HUES6 (cell line): ENCODE data around the gene SPATA13.

ENCODE experiments used
- H3K27ac ChIP-seq: 2 replicates; pipeline ENCODE4 v1.7.0; 2013; ENCODE audit warnings: low read depth, mild to moderate bottlenecking, low read length, inconsistent platforms
- H3K27me3 ChIP-seq: 2 replicates; pipeline ENCODE4 v1.6.1; 2013; ENCODE audit warnings: low read length; ENCODE audit not compliant: control insufficient read depth, insufficient read depth
- H3K36me3 ChIP-seq: 2 replicates; pipeline ENCODE4 v1.6.1; 2013; ENCODE audit warnings: low read length; ENCODE audit not compliant: control insufficient read depth, insufficient read depth
- H3K4me1 ChIP-seq: 2 replicates; pipeline ENCODE4 v1.6.1; 2013; ENCODE audit warnings: low read length; ENCODE audit not compliant: control insufficient read depth, insufficient read depth
- H3K4me3 ChIP-seq: 2 replicates; pipeline ENCODE4 v1.5.1; 2013; ENCODE audit warnings: low read depth, low read length
- H3K9ac ChIP-seq: one replicate; pipeline ENCODE4 v1.6.1; 2013; ENCODE audit warnings: mild to moderate bottlenecking, low read length
- H3K9me3 ChIP-seq: 2 replicates; pipeline ENCODE4 v1.6.1; 2013; ENCODE audit warnings: low read depth, low read length; ENCODE audit not compliant: control insufficient read depth, insufficient read depth

Gene SPATA13

GRCh38 chr13:24152292-24153214, 8.0 kb upstream of the SPATA13 start:
- Histone ChIP-seq H3K9me3 (no peaks in the 10 kb centered on the region), H3K9ac (no peak overlapping the region), H3K27ac (no peak overlapping the region), H3K27me3 (no peaks in the 10 kb centered on the region), H3K36me3 (no peaks in the 10 kb centered on the region), H3K4me3 (no peak overlapping the region), H3K4me1 (peaks cover 39% of the 10 kb centered on the region)

DNA sequence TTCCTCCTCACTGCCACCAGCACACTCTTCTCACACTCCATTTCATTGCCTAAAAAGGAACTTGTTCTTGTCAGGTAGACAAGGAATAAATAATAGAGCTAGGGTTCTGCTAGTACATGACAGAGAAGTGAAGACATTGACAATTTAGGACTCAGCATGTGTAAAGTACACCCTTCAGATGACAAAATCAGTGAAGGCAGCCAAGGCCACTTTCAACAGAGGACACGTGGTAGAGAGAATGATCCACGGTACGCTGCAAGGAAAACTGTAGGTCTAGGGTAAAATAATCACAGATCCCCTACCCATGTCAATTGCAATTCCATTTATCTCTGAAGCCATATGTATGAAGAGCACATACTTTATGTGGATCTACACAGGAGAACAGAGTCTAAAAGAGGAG, 7.2 kb upstream of the SPATA13 start:
- Histone ChIP-seq H3K9me3 (no peaks in the 10 kb centered on the region), H3K36me3 (no peaks in the 10 kb centered on the region), H3K9ac (no peak overlapping the region), H3K4me3 (no peak overlapping the region), H3K27me3 (no peaks in the 10 kb centered on the region), H3K4me1 (peaks cover 39% of the 10 kb centered on the region), H3K27ac (no peak overlapping the region)

DNA sequence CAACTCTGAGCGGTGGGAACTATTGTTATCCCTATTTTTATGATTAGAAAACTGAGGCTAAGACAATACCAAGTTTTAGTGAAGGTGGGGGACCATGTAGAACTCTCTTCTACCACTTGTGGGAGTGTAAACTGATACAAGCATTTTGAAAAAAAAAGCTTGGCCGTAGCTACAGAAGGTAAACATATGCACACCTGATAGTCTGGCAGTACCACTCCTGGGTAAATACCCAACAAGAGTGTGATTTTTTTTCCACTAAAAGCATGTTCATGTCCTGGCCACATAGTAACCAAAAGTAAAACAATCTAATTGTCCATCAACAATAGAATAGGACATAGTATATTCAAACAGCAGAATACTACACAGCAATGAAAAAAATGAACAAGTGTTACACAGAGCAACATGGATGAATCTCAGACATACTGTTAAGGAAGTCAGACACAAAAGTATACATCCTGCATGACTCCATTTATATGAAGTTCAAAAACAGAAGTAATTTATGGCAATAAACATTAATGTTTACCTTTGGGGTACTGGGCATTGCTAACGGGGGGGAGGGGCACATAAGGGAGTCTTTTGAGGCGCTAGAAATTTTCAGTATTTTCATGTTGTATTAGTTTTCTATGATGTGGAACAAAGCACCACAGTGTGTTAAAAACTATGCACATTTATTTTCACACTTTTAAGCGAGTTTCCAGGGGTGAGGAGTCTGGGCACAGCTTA, 6.4 kb upstream of the SPATA13 start:
- no peak overlapping the region for H3K27ac ChIP-seq
- no peaks in the 10 kb centered on the region for H3K27me3 ChIP-seq
- H3K4me3 ChIP-seq, result no peak overlapping the region
- H3K9me3 ChIP-seq, result no peaks in the 10 kb centered on the region
- H3K9ac ChIP-seq, result no peak overlapping the region
- H3K4me1 ChIP-seq, result peaks cover 36% of the 10 kb centered on the region
- H3K36me3 ChIP-seq, result no peaks in the 10 kb centered on the region

- H3K27ac ChIP-seq, result no peak overlapping the region
- H3K9me3 ChIP-seq, result no peaks in the 10 kb centered on the region
- no peak overlapping the region for H3K4me3 ChIP-seq
- peaks cover 35% of the 10 kb centered on the region for H3K4me1 ChIP-seq
- H3K36me3 ChIP-seq, result peaks cover 2% of the 10 kb centered on the region
- H3K27me3 ChIP-seq, result peaks cover 11% of the 10 kb centered on the region; the same call in 1 of the 2 replicates
- no peak overlapping the region for H3K9ac ChIP-seq
Observed at GRCh38 chr13:24159357-24159756, 1.2 kb upstream of the SPATA13 start.

- H3K36me3 ChIP-seq, result peaks cover 18% of the 10 kb centered on the region
- peaks cover 11% of the 10 kb centered on the region; the same call in 1 of the 2 replicates for H3K27me3 ChIP-seq
- peak overlapping the region; percentile 92 for H3K9ac ChIP-seq
- H3K4me3 ChIP-seq, result peak overlapping the region; percentile 87
- H3K9me3 ChIP-seq, result no peaks in the 10 kb centered on the region
- H3K27ac ChIP-seq, result peak overlapping the region; percentile 61; the same call in 1 of the 2 replicates
- peaks cover 39% of the 10 kb centered on the region for H3K4me1 ChIP-seq
Observed at GRCh38 chr13:24161010-24161775, 673 bp downstream of the SPATA13 start.

- H3K27me3 ChIP-seq, result peaks cover 11% of the 10 kb centered on the region; the same call in 1 of the 2 replicates
- no peak overlapping the region for H3K27ac ChIP-seq
- no peaks in the 10 kb centered on the region for H3K9me3 ChIP-seq
- H3K4me1 ChIP-seq, result peaks cover 39% of the 10 kb centered on the region
- H3K9ac ChIP-seq, result peak overlapping the region; percentile 92
- peaks cover 26% of the 10 kb centered on the region for H3K36me3 ChIP-seq
- peak overlapping the region; percentile 87 for H3K4me3 ChIP-seq
Observed at GRCh38 chr13:24161980-24162525, 1.5 kb downstream of the SPATA13 start.

- Histone ChIP-seq H3K27ac (no peak overlapping the region), H3K4me3 (peak overlapping the region; percentile 87), H3K4me1 (peaks cover 38% of the 10 kb centered on the region), H3K27me3 (peaks cover 11% of the 10 kb centered on the region; the same call in 1 of the 2 replicates), H3K9ac (no peak overlapping the region), H3K9me3 (no peaks in the 10 kb centered on the region), H3K36me3 (peaks cover 31% of the 10 kb centered on the region)
Observed at GRCh38 chr13:24162604-24163003, 2.1 kb downstream of the SPATA13 start.

- Histone ChIP-seq H3K27ac (no peak overlapping the region), H3K36me3 (peaks cover 31% of the 10 kb centered on the region), H3K27me3 (peaks cover 11% of the 10 kb centered on the region; the same call in 1 of the 2 replicates), H3K9me3 (no peaks in the 10 kb centered on the region), H3K9ac (no peak overlapping the region), H3K4me3 (no peak overlapping the region), H3K4me1 (peaks cover 21% of the 10 kb centered on the region)
Observed at GRCh38 chr13:24165746-24166145, 5.2 kb downstream of the SPATA13 start.

- Histone ChIP-seq H3K9ac (no peak overlapping the region), H3K36me3 (peaks cover 36% of the 10 kb centered on the region), H3K27me3 (peaks cover 5% of the 10 kb centered on the region; the same call in 1 of the 2 replicates)
Observed at GRCh38 chr13:24166561-24166960, 6.0 kb downstream of the SPATA13 start.

DNA sequence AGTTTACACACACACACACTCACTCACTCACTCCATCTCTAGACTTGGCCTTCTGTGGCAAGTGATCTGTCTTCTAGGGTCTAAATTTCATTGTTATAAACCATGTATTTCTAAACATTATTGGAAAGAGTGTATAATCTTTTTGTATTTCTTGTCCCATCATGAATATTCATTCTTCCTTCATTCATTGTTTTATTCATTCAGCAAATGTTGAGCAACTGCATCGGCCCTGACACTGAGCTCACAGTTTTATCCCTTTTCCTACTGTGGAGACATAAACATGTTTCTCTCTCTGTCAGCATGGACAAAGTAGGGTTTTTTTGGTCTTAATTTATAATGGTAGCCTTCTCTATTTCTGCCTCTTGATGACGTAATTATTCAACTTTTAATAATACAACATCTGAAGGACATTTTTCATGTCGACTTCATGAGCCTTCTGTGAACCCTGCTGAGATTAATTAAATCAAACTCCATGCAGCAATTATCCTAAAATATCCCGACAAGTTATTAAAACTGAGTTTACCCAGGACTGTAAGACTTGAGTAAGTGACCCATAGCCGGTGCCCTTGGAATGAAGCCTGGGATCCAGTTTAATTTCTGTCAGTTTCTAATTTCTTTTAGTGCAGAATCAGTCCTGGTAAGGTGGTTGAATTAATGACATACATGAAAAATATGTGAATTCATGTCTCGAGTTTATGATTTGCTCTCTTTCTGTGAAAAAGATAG, 7.3 kb downstream of the SPATA13 start:
- Histone ChIP-seq H3K27ac (no peak overlapping the region), H3K4me1 (peaks cover 7% of the 10 kb centered on the region; the same call in 1 of the 2 replicates), H3K4me3 (no peak overlapping the region)

More at GRCh38 chr13:24166561-24166960, 6.0 kb downstream of the SPATA13 start:
- Histone ChIP-seq H3K9me3 (no peaks in the 10 kb centered on the region), H3K4me1 (peaks cover 19% of the 10 kb centered on the region), H3K4me3 (no peak overlapping the region), H3K27ac (no peak overlapping the region)

More for the DNA sequence above, 7.3 kb downstream of the SPATA13 start:
- Histone ChIP-seq H3K9me3 (no peaks in the 10 kb centered on the region), H3K9ac (no peak overlapping the region), H3K27me3 (no peaks in the 10 kb centered on the region), H3K36me3 (peaks cover 36% of the 10 kb centered on the region)
